RWPE1 (cell line): Measurements from ENCODE around the gene DMC1.
A peak's percentile ranks its signal among the peaks of the same experiment; 100 is the strongest.

Source experiments
- CTCF ChIA-PET: fragments of 350-600 bp; sonication (Branson Sonifier 250); formaldehyde crosslinking; extraction: SDS; loops from one replicate; lab custom pipeline; 2021; lab: Yijun Ruan, JAX
- POLR2A ChIA-PET: fragments of 400-600 bp; formaldehyde crosslinking; extraction: SDS; loops from one replicate; lab custom pipeline; 2020; ENCODE audit warnings: antibody characterized with exemption; ENCODE audit not compliant: low non-redundant PET; lab: Yijun Ruan, JAX
- DNase-seq: peaks from one replicate; pipeline ENCODE4 v3.0.0; 2012; ENCODE audit warnings: low spot score
- H3K27ac ChIP-seq: fragments of 450-650 bp; 2 replicates; pipeline ENCODE4 v1.5.1; 2017
- TF ChIP-seq, protein P1 (sequence below): fragments of 450-650 bp; conservative IDR thresholded peaks from 2 replicates; pipeline ENCODE4 v1.5.1; 2017; ENCODE audit warnings: low read depth, mild to moderate bottlenecking

Gene DMC1

DNA sequence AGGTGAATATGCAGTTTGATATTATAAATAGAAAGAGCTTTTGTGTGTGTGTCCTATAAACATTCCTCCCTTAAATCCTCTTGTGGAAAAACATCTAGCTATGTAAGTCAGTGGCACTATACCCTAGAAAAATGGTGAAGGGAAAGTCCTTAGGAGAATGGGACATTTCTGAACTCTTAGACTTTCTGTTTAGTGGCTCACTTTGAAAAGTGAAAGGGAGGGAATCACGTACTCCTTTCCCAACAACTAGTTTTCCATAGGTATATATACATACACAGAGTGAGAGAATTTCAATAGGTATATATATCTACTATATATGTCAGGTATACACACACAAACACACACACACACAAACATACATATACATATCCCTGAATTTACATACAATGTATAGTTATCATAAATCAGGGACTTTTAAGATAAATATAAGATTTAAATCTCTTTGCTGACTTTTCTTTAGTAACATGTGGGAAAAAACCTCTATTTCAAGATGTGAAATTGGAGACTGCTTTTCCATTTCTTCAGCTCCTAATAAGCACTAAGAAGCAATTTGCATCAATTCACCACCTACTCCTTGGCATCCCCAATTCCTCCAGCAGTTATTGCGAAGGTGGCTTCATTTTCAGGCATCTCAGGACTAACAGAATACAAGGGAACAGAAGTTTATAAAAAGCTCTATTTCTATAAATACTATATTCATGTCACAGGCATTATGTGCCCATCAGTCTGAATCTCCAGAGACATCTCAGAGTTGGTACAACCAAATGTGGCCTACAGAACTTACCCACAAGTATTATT, 50.3 kb downstream of the DMC1 start:
- TF ChIP-seq, protein P1, sequence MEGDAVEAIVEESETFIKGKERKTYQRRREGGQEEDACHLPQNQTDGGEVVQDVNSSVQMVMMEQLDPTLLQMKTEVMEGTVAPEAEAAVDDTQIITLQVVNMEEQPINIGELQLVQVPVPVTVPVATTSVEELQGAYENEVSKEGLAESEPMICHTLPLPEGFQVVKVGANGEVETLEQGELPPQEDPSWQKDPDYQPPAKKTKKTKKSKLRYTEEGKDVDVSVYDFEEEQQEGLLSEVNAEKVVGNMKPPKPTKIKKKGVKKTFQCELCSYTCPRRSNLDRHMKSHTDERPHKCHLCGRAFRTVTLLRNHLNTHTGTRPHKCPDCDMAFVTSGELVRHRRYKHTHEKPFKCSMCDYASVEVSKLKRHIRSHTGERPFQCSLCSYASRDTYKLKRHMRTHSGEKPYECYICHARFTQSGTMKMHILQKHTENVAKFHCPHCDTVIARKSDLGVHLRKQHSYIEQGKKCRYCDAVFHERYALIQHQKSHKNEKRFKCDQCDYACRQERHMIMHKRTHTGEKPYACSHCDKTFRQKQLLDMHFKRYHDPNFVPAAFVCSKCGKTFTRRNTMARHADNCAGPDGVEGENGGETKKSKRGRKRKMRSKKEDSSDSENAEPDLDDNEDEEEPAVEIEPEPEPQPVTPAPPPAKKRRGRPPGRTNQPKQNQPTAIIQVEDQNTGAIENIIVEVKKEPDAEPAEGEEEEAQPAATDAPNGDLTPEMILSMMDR, result no peak
- no peak overlapping the region for H3K27ac ChIP-seq
- DNase-seq, result no peak
- POLR2A ChIA-PET, result no interaction called here
- CTCF ChIA-PET, result no interaction called here

DNA sequence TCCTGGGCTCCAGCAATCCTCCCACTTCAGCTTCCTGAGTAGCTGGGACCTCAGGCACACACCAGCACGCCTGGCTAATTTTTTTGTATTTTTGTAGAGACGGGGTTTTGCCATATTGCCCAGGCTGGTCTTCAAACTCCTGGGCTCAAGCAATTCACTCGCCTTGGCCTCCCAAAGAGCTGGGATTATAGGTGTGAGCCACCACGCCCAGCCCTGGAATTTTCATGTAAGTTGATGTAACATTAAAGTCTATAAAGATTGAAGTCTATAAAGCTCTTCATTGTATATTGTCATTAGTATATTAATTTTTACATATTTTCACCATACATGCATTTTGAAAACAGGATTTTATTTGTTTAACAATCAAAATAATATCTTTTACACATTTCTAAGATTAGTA, 51.4 kb downstream of the DMC1 start:
- ChIA-PET CTCF (interaction anchor here (0.7 kb wide), 1 partner anchor 466 kb away, joined by 4 read pairs; no protein-coding TSS in a partner anchor), POLR2A (no interaction called here)
- DNase-seq, result no peak
- TF ChIP-seq, protein P1, result no peak
- no peak overlapping the region for H3K27ac ChIP-seq

DNA sequence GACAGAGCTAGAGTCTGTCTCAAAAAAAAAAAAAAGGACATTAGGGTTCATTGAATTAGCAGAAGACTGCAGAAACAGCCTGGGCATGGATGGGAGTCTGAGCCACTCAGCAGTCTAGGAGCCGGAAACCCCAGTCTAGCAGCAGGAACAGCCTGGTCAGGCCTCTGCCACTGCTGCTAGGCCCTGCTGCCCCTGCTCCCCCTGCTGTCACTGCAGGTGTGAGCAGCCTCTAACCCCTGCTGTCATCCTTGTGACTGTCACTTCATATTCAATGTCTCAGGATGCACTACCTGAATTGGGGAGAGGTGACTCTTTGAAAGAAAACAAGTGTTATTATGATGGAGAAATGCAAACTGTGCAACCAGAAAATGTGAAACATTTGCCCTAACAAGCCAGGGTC, 56.9 kb downstream of the DMC1 start:
- ChIA-PET CTCF (interaction anchor here (0.5 kb wide), 1 partner anchor 500 kb away, joined by 3 read pairs; no protein-coding TSS in a partner anchor), POLR2A (no interaction called here)
- H3K27ac ChIP-seq, result no peak overlapping the region
- TF ChIP-seq, protein P1, result no peak
- DNase-seq, result no peak

DNA sequence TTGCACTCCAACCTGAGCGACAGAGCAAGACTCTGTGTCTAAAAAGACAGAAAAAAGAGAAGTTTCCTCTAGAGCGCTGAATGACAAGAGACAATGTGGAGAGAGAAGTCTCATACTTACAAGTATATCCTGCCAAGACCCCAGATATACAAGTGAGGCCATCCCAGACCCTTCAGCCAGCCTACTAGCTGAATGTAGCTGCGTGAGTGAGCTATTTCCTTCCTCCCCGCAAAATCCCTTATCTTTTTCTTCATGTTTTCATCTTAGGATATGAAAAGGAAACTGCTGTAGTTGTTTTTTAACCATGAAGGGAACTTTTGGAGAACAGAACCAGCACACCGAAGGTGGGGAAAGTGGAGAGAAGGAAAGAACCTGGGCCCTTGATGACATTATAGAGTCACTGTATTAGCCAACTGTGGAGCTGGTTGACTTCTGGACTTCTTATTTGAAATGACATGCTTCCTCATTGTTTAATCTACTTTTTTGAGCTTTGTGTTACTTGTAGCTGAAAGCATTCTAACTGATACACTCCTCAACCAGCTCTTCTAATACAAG, 59.5 kb downstream of the DMC1 start:
- no peak for DNase-seq
- H3K27ac ChIP-seq, result no peak overlapping the region
- CTCF ChIA-PET, result no interaction called here
- TF ChIP-seq, protein P1, result no peak
- POLR2A ChIA-PET, result interaction anchor here (0.5 kb wide), 1 partner anchor 9 kb away, joined by 5 read pairs; no protein-coding TSS in a partner anchor

DNA sequence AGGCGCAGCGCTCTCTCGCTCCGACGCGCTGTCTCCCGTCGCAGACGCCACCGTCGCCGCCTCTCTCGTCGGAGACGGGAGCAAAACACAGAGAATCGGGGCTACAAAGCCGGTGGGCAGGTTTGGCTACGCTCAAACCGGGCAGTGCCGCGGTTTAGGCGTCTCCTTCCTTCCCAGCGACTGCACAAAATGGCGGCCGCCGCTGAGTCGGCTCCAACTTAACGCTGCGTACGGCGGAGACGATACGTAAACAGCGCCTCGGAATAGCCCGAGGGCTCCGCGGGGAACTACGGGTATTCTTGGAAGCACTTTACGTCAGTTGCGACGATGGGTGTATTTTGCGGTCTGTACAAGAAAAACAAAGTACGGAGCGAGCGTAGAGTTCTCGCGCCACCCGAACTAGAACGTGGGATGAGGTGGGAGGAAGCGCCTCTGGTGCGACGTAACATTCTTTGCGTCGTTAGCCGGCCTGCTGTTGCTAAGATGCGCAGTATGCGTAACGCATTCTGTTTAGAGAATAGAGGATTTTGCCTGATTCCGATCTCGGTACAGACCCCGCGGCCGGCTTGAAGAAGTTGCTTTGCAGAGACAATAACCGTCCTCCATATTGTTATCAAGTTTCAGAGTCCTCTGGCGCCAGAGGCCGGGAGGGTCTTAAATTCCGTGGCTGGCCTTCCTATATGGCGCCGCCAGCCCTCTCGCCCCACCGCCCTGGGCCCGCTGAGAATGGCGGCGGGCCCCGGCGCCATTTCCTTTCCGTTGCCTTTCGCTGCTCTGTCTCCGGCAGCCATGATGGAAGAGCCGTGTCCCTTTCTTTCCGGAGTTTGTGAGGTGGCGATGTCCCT, 63.6 kb downstream of the DMC1 start, which contains the start of gene DDX17:
DDX17 (minus strand) TSS at position 194 of the 845 bp plus-strand sequence.
- H3K27ac ChIP-seq, result peak within 1 kb of the TSS; percentile 97
- POLR2A ChIA-PET, result no interaction called here
- TF ChIP-seq, protein P1, result no peak
- peak; percentile 89 for DNase-seq
- CTCF ChIA-PET, result no interaction called here

DNA sequence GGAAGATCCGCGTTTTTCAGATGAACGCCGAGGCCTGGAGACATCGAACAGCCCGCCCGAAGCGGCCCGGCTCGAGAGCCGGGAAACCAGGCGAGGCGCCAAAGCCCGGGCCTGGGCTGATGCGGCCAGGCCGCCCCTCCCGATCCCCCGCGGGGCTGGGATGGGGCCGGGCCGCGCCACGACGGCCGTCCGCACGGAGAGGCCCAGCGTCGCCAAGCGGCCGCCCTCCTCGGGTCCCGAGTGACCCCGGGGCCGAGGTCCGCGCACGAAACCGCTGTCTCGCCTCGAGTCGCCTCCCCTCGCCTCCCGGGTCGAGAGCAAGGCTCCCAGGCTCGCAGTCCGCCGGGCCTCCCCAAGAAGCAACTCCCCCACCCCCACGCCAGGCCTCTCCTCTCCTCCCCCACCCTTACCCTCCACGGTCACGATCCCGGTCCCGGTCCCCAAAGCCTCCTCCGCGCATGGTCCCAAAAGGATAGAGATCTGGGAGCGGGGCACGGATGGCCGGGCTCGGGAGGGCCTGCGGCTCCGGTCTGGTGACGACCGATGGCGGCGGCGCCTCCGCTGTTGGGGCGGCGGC, 64.4 kb downstream of the DMC1 start:
- POLR2A ChIA-PET, result no interaction called here
- H3K27ac ChIP-seq, result peak overlapping the region; percentile 97
- CTCF ChIA-PET, result no interaction called here
- TF ChIP-seq, protein P1, result no peak
- DNase-seq, result peak; percentile 43
